WI38 (cell line): Measurements from ENCODE around the gene SHANK2.

Source experiments
- H3K4me3 ChIP-seq: 2 replicates; pipeline ENCODE4 v1.5.1; 2011; ENCODE audit warnings: low read depth, mild to moderate bottlenecking, control low read depth, low read length
- TF ChIP-seq, protein P1 (sequence below): IDR thresholded peaks from 2 replicates; pipeline ENCODE4 v1.5.1; 2012; ENCODE audit warnings: low read depth, mild to moderate bottlenecking, control low read depth, low read length

The SHANK2 gene

DNA sequence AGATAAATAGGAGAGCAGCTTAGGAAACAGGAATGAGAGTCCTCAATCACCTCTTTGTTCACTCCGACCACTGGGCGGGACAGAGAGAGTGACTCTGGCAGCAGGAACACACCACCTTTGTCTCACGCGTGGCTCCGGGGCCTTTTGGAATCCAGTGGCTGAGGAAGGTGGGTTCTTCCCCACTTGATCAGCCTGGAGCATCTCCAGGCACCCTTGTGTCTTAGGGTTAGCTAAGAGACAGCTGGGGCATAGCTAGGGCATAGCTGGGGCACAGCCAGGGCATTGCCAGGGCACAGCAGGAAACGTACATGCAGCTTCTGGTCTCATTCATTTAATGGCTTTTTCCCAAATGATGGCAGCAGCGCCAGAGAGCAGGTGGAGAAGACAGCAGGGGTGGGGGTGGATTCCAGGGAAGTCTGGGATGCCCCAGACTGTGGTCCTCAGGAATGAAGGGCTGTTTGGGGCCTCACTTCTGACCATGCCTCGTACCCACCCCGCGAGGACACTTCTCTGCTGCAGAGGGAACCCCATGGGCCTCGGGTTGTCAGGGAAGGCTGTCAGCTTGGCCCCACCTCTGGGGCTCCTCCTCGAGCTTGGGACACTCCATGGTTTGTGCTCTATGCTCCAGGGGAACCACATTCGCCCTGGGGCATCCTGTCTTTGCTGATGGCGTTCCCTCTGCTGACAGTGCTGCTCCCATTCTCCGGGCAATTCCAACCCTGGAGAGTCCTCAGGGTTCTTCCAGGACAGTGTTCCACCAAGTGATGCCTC is 30.4 kb upstream of the SHANK2 start:
- H3K4me3 ChIP-seq, result no peak overlapping the region

DNA sequence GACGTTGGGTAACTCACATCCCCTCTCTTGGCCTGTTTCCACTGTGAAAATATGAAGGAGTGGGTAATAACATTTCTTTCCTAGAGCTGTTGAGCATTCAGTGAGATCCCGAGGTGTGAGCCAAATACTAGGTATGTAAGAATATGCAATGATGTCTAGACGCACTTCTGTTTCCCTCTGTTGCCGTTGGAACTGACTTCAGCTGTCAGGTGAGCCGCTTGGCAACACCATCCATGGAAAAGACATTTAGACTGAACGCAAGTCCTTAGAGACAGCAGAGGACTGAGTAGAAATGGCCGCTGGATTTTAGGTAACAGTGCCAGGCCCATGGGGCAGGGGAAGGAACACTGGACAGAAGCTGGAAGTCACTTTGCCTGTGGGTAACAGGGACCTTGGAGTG is 29.5 kb upstream of the SHANK2 start:
- TF ChIP-seq, protein P1, sequence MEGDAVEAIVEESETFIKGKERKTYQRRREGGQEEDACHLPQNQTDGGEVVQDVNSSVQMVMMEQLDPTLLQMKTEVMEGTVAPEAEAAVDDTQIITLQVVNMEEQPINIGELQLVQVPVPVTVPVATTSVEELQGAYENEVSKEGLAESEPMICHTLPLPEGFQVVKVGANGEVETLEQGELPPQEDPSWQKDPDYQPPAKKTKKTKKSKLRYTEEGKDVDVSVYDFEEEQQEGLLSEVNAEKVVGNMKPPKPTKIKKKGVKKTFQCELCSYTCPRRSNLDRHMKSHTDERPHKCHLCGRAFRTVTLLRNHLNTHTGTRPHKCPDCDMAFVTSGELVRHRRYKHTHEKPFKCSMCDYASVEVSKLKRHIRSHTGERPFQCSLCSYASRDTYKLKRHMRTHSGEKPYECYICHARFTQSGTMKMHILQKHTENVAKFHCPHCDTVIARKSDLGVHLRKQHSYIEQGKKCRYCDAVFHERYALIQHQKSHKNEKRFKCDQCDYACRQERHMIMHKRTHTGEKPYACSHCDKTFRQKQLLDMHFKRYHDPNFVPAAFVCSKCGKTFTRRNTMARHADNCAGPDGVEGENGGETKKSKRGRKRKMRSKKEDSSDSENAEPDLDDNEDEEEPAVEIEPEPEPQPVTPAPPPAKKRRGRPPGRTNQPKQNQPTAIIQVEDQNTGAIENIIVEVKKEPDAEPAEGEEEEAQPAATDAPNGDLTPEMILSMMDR, result no peak
- no peak overlapping the region for H3K4me3 ChIP-seq

More for the DNA sequence above, 30.4 kb upstream of the SHANK2 start:
- TF ChIP-seq, protein P1, result no peak

DNA sequence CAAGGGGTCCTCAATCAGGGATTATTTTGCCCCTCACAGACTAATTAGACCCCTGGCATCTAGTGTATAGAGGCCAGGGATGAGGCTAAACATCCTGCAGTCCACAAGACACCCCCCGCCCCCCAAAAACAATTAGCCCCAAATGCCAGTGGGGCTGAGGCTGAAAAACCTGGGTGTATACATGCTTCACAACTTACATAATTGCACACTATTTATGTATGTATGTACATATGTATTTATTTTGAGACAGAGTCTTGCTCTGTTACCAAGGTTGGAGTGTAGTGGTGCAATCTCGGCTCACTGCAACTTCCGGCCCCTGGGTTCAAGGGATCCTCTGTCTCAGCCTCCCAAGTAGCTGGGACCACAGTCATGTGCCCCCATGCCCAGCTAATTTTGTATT is 28.8 kb upstream of the SHANK2 start:
- TF ChIP-seq, protein P1, result no peak
- no peak overlapping the region for H3K4me3 ChIP-seq

DNA sequence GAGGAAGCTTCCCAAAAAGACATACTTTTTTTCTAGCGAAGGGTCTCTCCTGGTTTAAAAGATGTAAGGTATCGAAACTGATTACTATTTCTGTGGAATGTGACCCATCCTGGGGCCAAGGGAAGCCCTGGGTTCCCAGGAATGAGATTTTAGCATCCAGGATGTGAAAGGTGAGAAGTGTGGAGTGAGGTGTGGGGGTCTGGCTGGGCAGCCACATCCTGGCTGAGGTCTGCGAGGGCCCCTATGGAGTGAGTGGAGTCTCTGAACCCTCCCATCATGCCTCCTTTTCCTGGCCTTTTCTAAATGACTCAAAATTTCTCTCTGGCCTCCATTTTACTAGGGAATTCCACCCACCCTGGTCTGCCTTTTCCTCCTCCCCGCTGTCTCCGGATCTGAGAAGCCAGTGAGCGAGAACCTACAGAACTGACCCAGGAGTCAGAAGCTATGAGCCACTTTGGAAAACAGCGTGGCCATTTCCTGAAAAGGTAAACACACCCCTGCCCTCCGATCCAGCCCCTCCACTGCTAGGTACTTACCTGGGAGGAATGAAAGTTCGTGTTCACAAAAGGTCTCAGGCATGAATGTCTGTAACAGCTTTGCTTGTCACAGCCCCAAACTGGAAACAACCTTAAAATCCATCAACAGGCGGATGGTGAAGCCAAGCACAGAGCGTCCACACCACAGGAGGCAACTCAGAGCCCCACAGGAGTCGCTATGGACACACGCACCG is 27.7 kb upstream of the SHANK2 start:
- TF ChIP-seq, protein P1, result no peak
- no peak overlapping the region for H3K4me3 ChIP-seq

DNA sequence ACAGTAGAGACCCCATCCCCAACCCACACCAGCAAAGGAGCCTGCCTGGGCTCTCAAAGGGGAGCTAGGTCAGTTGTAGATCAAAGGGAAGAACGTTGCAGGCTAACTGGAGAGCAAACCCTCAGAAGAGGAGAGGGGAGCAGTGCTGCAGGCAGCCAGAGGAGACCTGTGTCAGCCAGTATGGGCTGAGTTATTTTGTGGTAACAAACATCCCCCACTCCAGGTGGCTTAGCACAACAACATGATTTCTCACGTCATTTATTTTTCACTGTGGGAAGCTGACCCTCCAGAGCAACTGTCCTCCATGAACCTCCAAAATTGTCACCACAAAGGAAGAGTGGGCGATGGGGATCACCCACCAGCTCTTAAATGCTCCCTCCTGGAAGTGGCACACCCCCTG is 19.8 kb upstream of the SHANK2 start:
- TF ChIP-seq, protein P1, result no peak
- H3K4me3 ChIP-seq, result no peak overlapping the region

DNA sequence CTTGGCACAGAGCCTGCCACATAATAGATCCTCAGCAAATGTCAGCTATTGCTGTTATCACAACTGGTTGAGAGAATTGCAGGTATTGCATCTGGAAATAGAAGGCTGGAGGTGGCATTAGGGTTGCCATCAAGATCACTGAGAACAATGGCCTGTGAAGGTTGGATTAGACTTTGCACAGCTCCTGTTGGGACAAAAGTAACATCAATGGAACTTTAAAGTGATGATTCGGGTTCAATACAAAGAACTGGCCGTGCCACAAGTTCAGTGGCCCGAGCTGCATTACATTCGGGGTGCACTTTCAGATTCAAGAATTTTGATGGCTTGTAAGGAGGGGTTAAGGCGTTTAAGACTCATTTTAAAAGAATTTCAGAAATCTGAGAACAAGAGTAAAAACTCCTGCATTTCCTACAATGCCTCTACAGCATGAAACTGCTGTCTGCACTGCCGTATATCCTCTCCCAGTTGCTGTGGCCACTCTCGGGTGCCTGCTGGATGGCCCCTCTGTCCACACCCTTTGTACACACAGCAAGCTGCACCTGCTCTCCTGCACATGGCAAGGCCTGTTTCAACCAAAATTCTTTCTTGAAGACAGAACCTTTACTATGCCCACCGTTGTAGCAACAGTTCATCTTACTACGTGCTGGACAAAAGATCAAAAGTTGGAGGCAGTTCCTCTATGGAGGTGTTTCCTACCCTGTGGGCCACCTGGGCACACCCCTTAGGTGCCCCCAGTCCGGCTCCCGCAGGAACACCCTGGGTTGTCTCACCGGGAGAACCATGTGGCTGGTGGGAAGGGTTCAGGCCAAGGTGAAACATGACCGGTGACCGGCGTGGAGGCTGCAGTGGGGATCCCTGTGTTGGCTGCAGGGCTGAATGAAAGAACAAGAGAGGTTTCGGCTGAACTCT is 17.5 kb upstream of the SHANK2 start:
- TF ChIP-seq, protein P1, result no peak
- H3K4me3 ChIP-seq, result no peak overlapping the region
